IMR-90 (cell line): Measurements from ENCODE around the gene USP9Y. TPM values are rescaled to one million over a fixed set of nuclear protein-coding genes. Genes with fewer than 3 reads are reported as not detected.

Source experiments
- ATAC-seq: fragments of 200-7000 bp; cut with Tn5 transposase; 2 replicates; pipeline ENCODE4 v1.9.1; 2020; ENCODE audit warnings: low read depth, mild to moderate bottlenecking, moderate library complexity
- BruUV-seq: library from RNA; stranded (reverse); fragments of 400-500 nt; replicated peaks from 2 replicates; lab custom pipeline; 2021; lab: Mats Ljungman, UMichigan
- CTCF ChIA-PET: fragments of 300-600 bp; formaldehyde crosslinking; extraction: SDS; loops from one replicate; lab custom pipeline; 2021; ENCODE audit warnings: antibody characterized with exemption; lab: Yijun Ruan, JAX
- POLR2A ChIA-PET: fragments of 300-600 bp; sonication (Branson Sonifier 250); formaldehyde crosslinking; loops from one replicate; lab custom pipeline; 2022; ENCODE audit warnings: antibody characterized with exemption; ENCODE audit not compliant: unreplicated experiment; lab: Charles Lee
- DNase-seq: peaks from one replicate; pipeline ENCODE4 v3.0.0; 2013
- H2AFZ ChIP-seq: replicated peaks from 2 replicates; pipeline ENCODE3; 2013; ENCODE audit warnings: low read length, mild to moderate bottlenecking; ENCODE audit not compliant: poor library complexity
- H2AK5ac ChIP-seq: 2 replicates; pipeline ENCODE4 v1.6.1; 2013; ENCODE audit warnings: low read depth, low read length, inconsistent platforms
- H2AK9ac ChIP-seq: replicated peaks from 2 replicates; pipeline ENCODE3; 2013; ENCODE audit warnings: mild to moderate bottlenecking, low read depth, low read length, moderate library complexity; ENCODE audit not compliant: poor library complexity
- H2BK120ac ChIP-seq: 2 replicates; pipeline ENCODE4 v1.6.1; 2013; ENCODE audit warnings: low read depth, low read length, inconsistent platforms
- H2BK15ac ChIP-seq: 3 replicates; pipeline ENCODE4 v1.6.1; 2013; ENCODE audit warnings: low read depth, low read length, inconsistent platforms
- H2BK20ac ChIP-seq: 2 replicates; pipeline ENCODE4 v1.6.1; 2013; ENCODE audit warnings: low read depth, mild to moderate bottlenecking, inconsistent platforms, low read length, moderate library complexity
- H2BK5ac ChIP-seq: 2 replicates; pipeline ENCODE4 v1.6.1; 2013; ENCODE audit warnings: mild to moderate bottlenecking, low read depth, low read length, inconsistent platforms; ENCODE audit not compliant: poor library complexity, severe bottlenecking
- H3K14ac ChIP-seq: replicated peaks from 2 replicates; pipeline ENCODE4 v1.6.1; 2013; ENCODE audit warnings: low read depth, low read length, inconsistent platforms
- H3K18ac ChIP-seq: 2 replicates; pipeline ENCODE4 v1.6.1; 2013; ENCODE audit warnings: low read depth, low read length, control low read depth
- H3K23ac ChIP-seq: 2 replicates; pipeline ENCODE4 v1.6.1; 2013; ENCODE audit warnings: low read depth, low read length, inconsistent platforms
- H3K27ac ChIP-seq: 2 replicates; pipeline ENCODE4 v1.5.1; 2013; ENCODE audit warnings: mild to moderate bottlenecking, control low read depth, low read length; ENCODE audit not compliant: insufficient read depth
- H3K27me3 ChIP-seq: 2 replicates; pipeline ENCODE4 v1.6.1; 2013; ENCODE audit warnings: low read length; ENCODE audit not compliant: control insufficient read depth, insufficient read depth
- H3K36me3 ChIP-seq: 2 replicates; pipeline ENCODE4 v1.6.1; 2013; ENCODE audit warnings: low read length, mixed read lengths; ENCODE audit not compliant: control insufficient read depth, insufficient read depth
- H3K4ac ChIP-seq: 2 replicates; pipeline ENCODE4 v1.6.1; 2013; ENCODE audit warnings: low read depth, low read length, inconsistent platforms
- H3K4me1 ChIP-seq: 2 replicates; pipeline ENCODE4 v1.6.1; 2013; ENCODE audit warnings: low read length, mixed read lengths; ENCODE audit not compliant: control insufficient read depth, insufficient read depth
- H3K4me2 ChIP-seq: 2 replicates; pipeline ENCODE4 v1.6.1; 2013; ENCODE audit warnings: low read depth, mild to moderate bottlenecking, control low read depth, low read length, moderate library complexity
- H3K4me3 ChIP-seq: 2 replicates; pipeline ENCODE4 v1.5.1; 2013; ENCODE audit warnings: low read depth, mild to moderate bottlenecking, control low read depth, low read length, moderate library complexity; ENCODE audit not compliant: insufficient read depth
- H3K56ac ChIP-seq: 2 replicates; pipeline ENCODE4 v1.6.1; 2013; ENCODE audit warnings: low read length, inconsistent platforms; ENCODE audit not compliant: insufficient read depth; ENCODE audit errors: extremely low read depth
- H3K79me1 ChIP-seq, 2 experiments: 2 replicates each; pipeline ENCODE4 v1.6.1; 2013; ENCODE audit warnings: low read length in 2 of 2, inconsistent platforms in 1 of 2, low read depth in 1 of 2
- H3K9ac ChIP-seq: 2 replicates; pipeline ENCODE4 v1.6.1; 2013; ENCODE audit warnings: low read depth, low read length, control low read depth
- H3K9me1 ChIP-seq: 2 replicates; pipeline ENCODE4 v1.6.1; 2013; ENCODE audit warnings: low read length, inconsistent platforms; ENCODE audit not compliant: insufficient read depth
- H3K9me3 ChIP-seq: 2 replicates; pipeline ENCODE4 v1.6.1; 2013; ENCODE audit warnings: low read length; ENCODE audit not compliant: control insufficient read depth, insufficient read depth
- H4K20me1 ChIP-seq: 2 replicates; pipeline ENCODE4 v1.6.1; 2013; ENCODE audit warnings: low read length, inconsistent platforms; ENCODE audit not compliant: insufficient read depth
- H4K5ac ChIP-seq: 2 replicates; pipeline ENCODE4 v1.6.1; 2013; ENCODE audit warnings: mild to moderate bottlenecking, low read depth, low read length, control low read depth
- H4K8ac ChIP-seq, 2 experiments: 2 replicates each; pipeline ENCODE4 v1.6.1; 2013; ENCODE audit warnings: low read depth in 2 of 2, low read length in 2 of 2, control low read depth in 1 of 2, inconsistent platforms in 1 of 2
- H4K91ac ChIP-seq: 2 replicates; pipeline ENCODE4 v1.6.1; 2013; ENCODE audit warnings: low read depth, low read length, inconsistent platforms; ENCODE audit not compliant: insufficient read depth
- USF2 ChIP-seq: fragments of 150-350 bp; IDR thresholded peaks from 2 replicates; pipeline ENCODE4 v1.6.1; 2017; ENCODE audit warnings: mild to moderate bottlenecking, antibody characterized with exemption, low read length, low read depth
- WGBS, 2 experiments: methylation state at CpG; one replicate each; pipeline versions ENCODE4 v1.1.5 to v1.1.7; 2013; ENCODE audit warnings: missing lambda C conversion rate in 2 of 2; ENCODE audit not compliant: insufficient read length in 1 of 2; ENCODE audit errors: extremely low coverage in 2 of 2; 5-methylcytosine and 5-hydroxymethylcytosine counted together
- dilution Hi-C: fragments of 300-500 bp; cut with HindIII; formaldehyde crosslinking; loops from one replicate; pipeline ENCODE4 v1.14.3; 2018; ENCODE audit warnings: low sequenced_read_pairs; ENCODE audit not compliant: unreplicated experiment
- in situ Hi-C: fragments of 300-500 bp; cut with MboI; formaldehyde crosslinking; loops from 3 replicates; pipeline ENCODE4 v1.14.3; 2019; ENCODE audit warnings: low sequenced_read_pairs, inconsistent platforms, mixed read lengths
- intact Hi-C: fragments of 100-400 bp; cut with micrococcal nuclease; formaldehyde crosslinking; loops from 2 replicates; pipeline ENCODE4 v1.10.0; 2022
- polyA plus RNA-seq, 3 experiments: library from polyadenylated mRNA; depleted of rRNA; stranded (reverse); fragments of >200 nt; gene quantifications; 2 replicates each; pipeline ENCODE4 v1.2.3, GENCODE V29; 2012; ENCODE audit warnings: low replicate concordance in 1 of 3
- total RNA-seq: library from RNA; depleted of rRNA; stranded (reverse); fragments of >200 nt; gene quantifications from 2 replicates; pipeline ENCODE4 v1.2.3, GENCODE V29; 2012

Gene USP9Y
- total and polyA plus RNA-seq, 2 of the 4 experiments (the other 2 are of a cell fraction) = not detected

GRCh38 chrY:12752856-12753255 is 51.8 kb downstream of the USP9Y start:
- Histone ChIP-seq H3K27me3 (no peaks in the 10 kb centered on the region), H3K4me2 (no peak overlapping the region), H3K9me1 (no peaks in the 10 kb centered on the region), H3K4ac (no peak overlapping the region), H2AFZ (no peak overlapping the region), H2AK5ac (no peak overlapping the region), H2BK15ac (no peak overlapping the region), H4K20me1 (no peaks in the 10 kb centered on the region), H3K9me3 (no peaks in the 10 kb centered on the region), H2BK5ac (no peak overlapping the region), H4K5ac (no peak overlapping the region), H4K8ac (no peak overlapping the region), H3K4me1 (no peaks in the 10 kb centered on the region), H3K18ac (no peak overlapping the region), H2BK20ac (no peak overlapping the region), H3K56ac (no peak overlapping the region), H2BK120ac (no peak overlapping the region), H2AK9ac (no peak overlapping the region), H3K9ac (no peak overlapping the region), H3K36me3 (no peaks in the 10 kb centered on the region), H3K4me3 (no peak overlapping the region), H3K79me1 (no peaks in the 10 kb centered on the region), H3K23ac (no peak overlapping the region), H3K27ac (no peak overlapping the region), H4K91ac (no peak overlapping the region), H3K14ac (no peak overlapping the region)
- in situ Hi-C loops = no loop called here
- no peak for TF ChIP-seq USF2
- dilution Hi-C loops = no loop called here
- DNase-seq = no peak
- POLR2A ChIA-PET = no interaction called here
- no CpG with 5 or more reads among the region's 6 CpGs for WGBS, 2 experiments
- ATAC-seq = no peak
- intact Hi-C loops = no loop called here
- CTCF ChIA-PET = no interaction called here
- no TSS peak for BruUV-seq
